Midbrain (tissue), 1 donor: ENCODE results near the gene TGM2.

Source experiments
- DNase-seq: peaks from one replicate; lab custom pipeline; 2025; lab: John Stamatoyannopoulos, UW

TGM2 gene

GRCh38 chr20:38177201-38177600, 12.1 kb upstream of the TGM2 start:
- DNase-seq, result no peak

DNA sequence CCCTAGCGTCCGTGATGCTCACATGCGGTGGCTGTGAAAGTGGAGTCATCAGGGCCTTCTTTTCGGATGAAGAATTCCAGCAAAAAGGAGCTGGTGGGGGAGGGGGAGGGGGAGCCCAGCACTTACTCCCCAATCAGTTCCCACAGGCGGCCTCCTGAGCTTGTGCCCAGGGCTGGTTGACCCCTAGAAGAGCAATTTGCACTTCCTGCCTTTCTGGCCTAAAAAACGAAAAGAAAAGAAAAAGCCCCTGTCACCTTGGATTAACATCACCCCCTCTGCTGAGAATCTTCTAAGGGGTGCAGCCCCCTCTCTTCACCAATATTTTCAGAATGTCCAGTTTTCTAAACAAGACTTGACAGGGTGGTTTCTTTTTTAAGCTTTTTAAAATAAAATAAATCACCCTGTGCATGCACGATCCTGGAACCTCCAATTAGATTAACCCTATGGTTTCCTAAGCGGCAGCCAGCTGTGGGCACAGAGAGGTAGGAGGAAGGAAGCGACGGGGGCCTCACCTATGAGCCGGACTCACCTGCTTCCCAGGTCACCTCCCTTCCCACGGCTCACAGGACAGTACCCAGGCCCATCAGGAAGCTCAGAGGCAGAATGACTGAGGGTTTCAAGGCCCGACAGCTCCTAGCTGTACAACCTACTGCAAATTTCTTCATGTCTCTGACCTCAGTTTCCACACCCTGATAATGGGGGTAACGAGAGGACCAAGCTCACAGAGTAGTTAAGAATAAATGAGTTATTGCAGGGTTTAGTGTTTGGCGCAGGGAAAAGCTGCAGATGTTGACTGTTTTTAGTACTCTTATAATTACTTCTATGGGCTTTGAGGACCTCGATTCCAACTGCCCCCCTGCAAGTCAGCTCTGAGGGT, 10.5 kb upstream of the TGM2 start:
- DNase-seq, result no peak

DNA sequence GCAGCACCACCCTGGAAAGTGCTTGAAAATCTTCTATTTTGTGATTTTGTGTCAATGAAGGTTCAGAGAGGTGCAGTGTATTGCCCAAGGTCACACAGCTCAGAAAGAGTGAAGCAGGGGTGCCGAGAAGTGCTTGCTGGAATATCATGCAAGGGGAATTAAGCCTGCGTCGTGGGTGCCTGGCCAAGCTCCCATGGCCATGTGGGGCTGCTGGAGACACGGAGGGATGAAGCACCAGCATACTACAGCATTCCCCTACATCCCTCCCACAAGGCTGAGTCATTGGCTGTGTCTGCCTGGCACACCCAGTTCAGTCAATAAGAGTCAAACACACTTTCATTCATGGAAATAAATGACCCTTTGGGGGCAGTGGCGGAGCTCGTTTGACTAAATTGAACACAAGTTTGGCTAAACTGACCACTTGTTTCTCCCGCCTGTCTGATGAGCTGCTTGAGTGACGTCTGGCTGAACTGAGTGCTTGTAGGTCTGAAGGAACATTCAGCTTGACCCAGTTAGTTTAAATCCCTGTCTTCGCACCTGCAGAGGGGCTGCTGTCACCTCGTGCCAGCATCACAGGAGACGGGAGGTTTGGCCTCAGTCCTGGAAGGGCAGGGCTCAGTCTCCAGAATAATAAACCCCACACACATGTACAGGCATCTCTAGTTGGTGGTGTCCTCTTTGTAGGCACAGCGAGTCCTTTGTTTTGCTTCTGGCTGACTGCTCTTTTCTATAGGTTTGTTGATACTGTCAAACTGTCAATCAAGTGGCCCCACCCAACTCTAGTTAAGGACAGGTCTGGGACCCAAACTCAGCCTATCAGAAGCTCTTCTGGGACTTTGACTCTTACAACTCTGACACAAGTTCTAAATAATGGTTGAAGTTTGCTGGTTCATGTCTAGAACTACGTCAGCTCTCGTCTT, 8.4 kb upstream of the TGM2 start:
- DNase-seq, result no peak

- no peak for DNase-seq
These were observed 7.3 kb upstream of the TGM2 start for GRCh38 chr20:38172408-38172807.

GRCh38 chr20:38171675-38172043, 6.6 kb upstream of the TGM2 start:
- no peak for DNase-seq

GRCh38 chr20:38170826-38171674, 6.0 kb upstream of the TGM2 start:
- no peak for DNase-seq

DNA sequence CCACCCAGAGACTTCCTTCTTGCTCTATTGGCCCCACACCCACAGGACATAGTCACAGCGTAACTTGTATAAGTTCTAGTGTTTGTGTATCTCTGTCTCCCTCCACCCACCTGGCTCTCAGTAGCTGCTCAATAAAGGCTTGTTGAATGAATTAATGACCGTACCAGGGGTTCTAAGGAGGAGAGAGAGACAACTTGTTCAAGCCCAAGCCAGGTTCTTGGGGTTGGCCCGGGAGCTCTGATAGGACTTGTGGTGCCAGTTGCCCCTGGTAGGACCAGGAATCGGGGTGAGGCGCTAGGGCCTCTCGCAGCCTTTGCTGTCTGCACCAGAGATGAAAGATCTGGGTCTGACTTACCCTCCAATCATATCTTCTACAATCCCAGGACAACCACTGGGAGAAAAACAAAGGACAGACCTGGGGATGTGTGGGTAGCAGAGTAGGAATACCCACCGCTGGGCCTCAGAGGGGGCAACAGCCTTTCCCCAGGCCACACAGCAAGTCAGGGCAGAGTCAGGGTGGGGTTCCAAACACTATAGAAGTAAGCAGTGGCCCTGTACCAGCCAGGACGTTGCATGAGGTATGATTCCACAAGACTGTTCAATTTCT, 5.3 kb upstream of the TGM2 start:
- DNase-seq, result no peak

GRCh38 chr20:38169636-38170193, 4.6 kb upstream of the TGM2 start:
- DNase-seq, result no peak

DNA sequence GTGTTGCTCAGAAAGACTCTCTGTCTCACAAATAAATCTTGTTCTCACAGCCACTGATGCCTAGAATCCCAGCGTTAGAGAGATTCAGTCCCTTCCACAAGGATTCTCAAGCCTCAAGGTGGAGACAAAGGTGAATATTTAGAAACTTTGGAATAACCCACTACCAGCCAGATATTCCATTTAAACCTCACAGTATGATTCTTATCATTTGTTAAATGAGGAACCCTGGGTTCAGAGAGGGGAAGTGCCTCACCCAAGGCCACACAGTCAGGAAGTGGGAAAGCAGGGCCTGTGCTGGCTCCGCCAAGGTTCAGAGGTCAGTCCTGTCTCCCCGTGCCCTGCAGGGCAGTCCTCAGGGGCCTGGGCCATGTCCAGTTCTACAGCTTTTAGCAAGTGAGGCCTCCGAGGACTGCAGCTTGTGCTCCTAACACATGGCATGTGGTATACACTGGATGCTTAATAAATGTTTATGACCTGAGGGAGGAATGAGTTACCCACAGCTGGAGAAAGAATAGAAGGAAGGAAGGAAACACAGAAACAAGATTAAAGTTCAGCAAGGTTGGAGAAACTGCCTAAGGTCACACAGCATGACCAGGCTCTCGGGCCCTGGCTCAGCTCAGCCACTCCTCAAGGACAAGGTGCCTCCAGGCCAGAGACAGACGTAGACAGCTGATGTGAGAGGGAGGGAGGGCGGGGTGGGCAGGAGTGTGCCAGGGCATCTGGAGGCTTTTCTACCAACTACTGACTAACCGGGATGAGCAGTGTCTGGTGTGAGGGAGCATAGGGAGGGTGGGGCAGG, 3.9 kb upstream of the TGM2 start:
- DNase-seq, result no peak

DNA sequence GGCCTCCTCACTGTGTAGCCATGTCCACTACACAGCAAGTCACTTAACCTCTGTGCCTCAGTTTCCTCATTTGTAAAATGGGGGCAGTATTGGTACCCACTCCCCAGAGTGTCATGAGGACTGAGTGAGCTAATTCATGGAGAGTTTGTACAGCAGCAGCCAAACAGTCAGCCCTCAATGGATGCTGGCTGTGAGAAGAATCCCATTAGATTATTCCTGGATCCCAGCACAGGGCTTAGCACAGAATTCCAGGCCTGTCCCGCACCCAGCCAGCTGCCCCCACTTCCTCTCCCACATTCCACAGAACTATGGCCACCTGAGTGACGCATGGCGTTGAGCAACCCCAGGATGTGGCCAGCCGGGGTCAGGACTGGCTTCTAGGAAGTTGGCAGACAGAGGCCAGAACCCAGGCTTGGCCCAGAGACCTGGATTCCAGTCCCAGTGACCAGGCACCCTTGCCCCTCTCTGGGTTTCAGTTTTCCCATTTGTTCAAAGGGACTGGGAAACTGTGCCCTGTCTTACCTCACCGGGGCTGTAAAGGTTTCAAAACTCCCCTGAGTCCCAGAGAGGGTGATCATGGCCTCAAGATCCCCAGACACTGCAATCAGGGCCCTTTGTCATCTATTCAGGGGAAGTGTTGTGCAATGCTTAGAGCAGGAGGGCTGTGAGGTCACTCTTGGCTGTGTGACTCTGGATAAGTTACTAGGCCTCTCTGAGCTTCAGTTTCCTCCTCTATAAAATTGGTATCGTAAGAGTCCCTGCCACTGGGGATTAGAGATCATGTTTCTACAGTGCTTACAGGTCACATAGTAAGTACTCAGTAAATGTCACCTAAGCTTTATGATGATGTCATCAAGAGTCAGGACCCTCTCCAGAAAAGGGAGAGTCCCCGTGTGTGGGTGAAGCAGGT, 3.0 kb upstream of the TGM2 start:
- DNase-seq, result no peak

- DNase-seq, result no peak
These were observed 2.3 kb upstream of the TGM2 start for GRCh38 chr20:38167328-38167850.

- DNase-seq, result no peak
These were observed 1.7 kb upstream of the TGM2 start for GRCh38 chr20:38166703-38167233.

DNA sequence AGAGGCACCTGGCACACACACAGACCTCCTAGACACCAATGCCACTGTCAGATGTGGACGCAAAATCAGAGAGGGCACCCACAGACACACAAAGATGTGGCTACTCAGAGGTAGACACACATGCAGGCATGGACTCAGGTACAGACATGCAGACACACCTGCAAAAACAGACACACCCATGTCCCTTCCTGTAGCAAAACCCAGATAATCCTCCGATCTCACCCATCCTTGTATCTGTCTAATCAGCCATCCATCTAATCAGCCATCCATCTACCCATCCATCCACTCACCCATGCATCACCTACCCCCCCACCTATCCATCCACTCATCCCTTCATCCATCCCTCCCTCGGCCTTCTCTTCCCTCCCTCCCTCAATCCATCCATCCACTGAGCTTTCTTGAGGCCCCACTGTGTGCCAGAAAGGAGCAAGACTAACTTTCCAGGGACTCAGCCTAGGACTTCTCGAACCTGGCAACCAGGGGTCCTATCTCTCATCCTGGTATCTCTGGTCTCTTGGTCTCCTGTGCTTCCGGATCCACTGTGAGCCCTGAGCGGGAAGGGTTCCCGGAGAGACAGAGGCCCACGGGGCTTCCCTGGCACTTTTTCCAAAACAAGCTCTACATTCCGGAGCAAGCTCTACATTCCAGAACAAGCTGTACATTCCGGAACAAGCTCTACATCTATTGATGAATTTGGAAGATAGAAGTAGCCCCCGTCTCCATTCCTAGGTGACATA, 1.1 kb upstream of the TGM2 start:
- no peak for DNase-seq

DNA sequence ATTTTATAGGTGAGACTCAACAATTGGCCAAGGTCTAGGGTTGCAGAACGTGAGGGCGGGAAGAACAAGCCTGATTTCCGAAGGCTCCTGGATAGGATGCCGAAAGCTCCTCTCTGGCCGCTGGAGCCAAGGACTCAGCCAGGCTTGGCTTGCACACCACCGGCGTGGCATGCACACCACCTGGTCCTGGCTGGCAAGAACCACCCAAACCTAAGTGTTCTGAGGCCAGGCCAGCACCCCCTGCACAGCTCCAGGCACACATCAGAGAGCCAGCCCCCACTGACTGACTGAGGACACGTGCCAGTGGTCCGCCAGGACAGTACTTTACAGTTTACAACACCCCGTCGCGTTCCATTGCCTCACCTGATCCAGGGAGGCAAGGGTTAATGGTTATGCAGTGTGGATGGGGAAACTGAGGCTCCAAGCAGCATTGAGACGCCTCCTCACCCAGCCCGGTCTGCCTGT, 414 bp downstream of the TGM2 start:
- DNase-seq, result no peak

GRCh38 chr20:38164069-38164468, 1.0 kb downstream of the TGM2 start:
- no peak for DNase-seq

GRCh38 chr20:38162878-38163875, 1.9 kb downstream of the TGM2 start:
- no peak for DNase-seq

DNA sequence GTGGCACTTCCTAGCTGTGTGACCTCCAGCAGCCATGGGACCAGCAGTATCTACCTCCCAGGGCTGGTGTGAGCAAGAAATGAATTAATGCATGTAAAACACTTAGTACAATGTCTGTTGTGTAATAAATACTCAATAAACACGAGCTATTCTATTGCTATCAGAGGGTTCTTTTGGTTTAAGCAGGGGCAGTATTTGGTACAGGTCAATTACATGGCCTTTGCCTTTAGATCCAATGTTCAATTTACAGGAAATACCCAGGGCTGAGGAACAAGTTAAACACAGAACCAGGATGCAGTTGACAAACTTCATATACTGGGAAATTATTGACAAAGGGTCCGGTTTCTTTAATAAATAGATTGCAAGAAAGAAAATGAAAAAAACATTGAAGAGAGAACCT, 2.9 kb downstream of the TGM2 start:
- no peak for DNase-seq
